H9 (cell line): Measurements from ENCODE around the gene EXOC3. TPM values are rescaled to one million over a fixed set of nuclear protein-coding genes. Genes with fewer than 3 reads are reported as not detected.

ENCODE experiments used
- DNase-seq: peaks from one replicate; pipeline ENCODE4 v3.0.0-alpha.2; 2017
- H2AFZ ChIP-seq: one replicate; pipeline ENCODE4 v1.6.1; 2013; ENCODE audit warnings: mild to moderate bottlenecking, low read length, control low read depth, moderate library complexity
- H2AK5ac ChIP-seq: 2 replicates; pipeline ENCODE4 v1.6.1; 2013; ENCODE audit warnings: low read length, control low read depth, mixed read lengths; ENCODE audit not compliant: insufficient read length
- H2BK120ac ChIP-seq: one replicate; pipeline ENCODE4 v1.6.1; 2013; ENCODE audit warnings: low read depth, mild to moderate bottlenecking, low read length, control low read depth, inconsistent platforms; ENCODE audit not compliant: poor library complexity, severe bottlenecking
- H2BK12ac ChIP-seq: 2 replicates; pipeline ENCODE4 v1.6.1; 2013; ENCODE audit warnings: low read length, control low read depth, mixed read lengths, low read depth; ENCODE audit not compliant: insufficient read length
- H2BK15ac ChIP-seq: 2 replicates; pipeline ENCODE4 v1.6.1; 2013; ENCODE audit warnings: low read depth, low read length, control low read depth
- H2BK20ac ChIP-seq: one replicate; pipeline ENCODE4 v1.6.1; 2013; ENCODE audit warnings: low read depth, mild to moderate bottlenecking, low read length, control low read depth, inconsistent platforms; ENCODE audit not compliant: poor library complexity, severe bottlenecking
- H2BK5ac ChIP-seq: 2 replicates; pipeline ENCODE4 v1.6.1; 2013; ENCODE audit warnings: low read length, control low read depth, mixed read lengths; ENCODE audit not compliant: insufficient read length
- H3K14ac ChIP-seq: 2 replicates; pipeline ENCODE4 v1.6.1; 2013; ENCODE audit warnings: low read length, control low read depth; ENCODE audit not compliant: insufficient read depth
- H3K18ac ChIP-seq: 2 replicates; pipeline ENCODE4 v1.6.1; 2013; ENCODE audit warnings: low read depth, mild to moderate bottlenecking, mixed read lengths, low read length, control low read depth; ENCODE audit not compliant: insufficient read length
- H3K23ac ChIP-seq: 2 replicates; pipeline ENCODE4 v1.6.1; 2013; ENCODE audit warnings: low read length, control low read depth, mixed read lengths, low read depth; ENCODE audit not compliant: insufficient read length
- H3K23me2 ChIP-seq: 2 replicates; pipeline ENCODE4 v1.6.1; 2013; ENCODE audit warnings: low read depth, mild to moderate bottlenecking, mixed read lengths, low read length, control low read depth; ENCODE audit not compliant: insufficient read length, poor library complexity, severe bottlenecking
- H3K27ac ChIP-seq: 2 replicates; pipeline ENCODE4 v1.5.1; 2013; ENCODE audit warnings: low read length, control low read depth, mixed read lengths, low read depth; ENCODE audit not compliant: insufficient read length
- H3K27me3 ChIP-seq: 2 replicates; pipeline ENCODE4 v1.6.1; 2013; ENCODE audit warnings: low read length, control low read depth, inconsistent platforms; ENCODE audit not compliant: insufficient read depth
- H3K4ac ChIP-seq: 2 replicates; pipeline ENCODE4 v1.6.1; 2013; ENCODE audit warnings: low read depth, mild to moderate bottlenecking, control low read depth, inconsistent platforms, low read length, moderate library complexity
- H3K4me1 ChIP-seq: 2 replicates; pipeline ENCODE4 v1.6.1; 2013; ENCODE audit warnings: low read length, control low read depth, inconsistent platforms; ENCODE audit not compliant: insufficient read depth
- H3K4me2 ChIP-seq: 2 replicates; pipeline ENCODE4 v1.6.1; 2013; ENCODE audit warnings: low read length, control low read depth, mixed read lengths; ENCODE audit not compliant: insufficient read length, insufficient read depth
- H3K56ac ChIP-seq: 2 replicates; pipeline ENCODE4 v1.6.1; 2013; ENCODE audit warnings: low read depth, mild to moderate bottlenecking, mixed read lengths, low read length, control low read depth; ENCODE audit not compliant: insufficient read length
- H3K79me1 ChIP-seq: 2 replicates; pipeline ENCODE4 v1.6.1; 2013; ENCODE audit warnings: low read depth, mild to moderate bottlenecking, moderate library complexity, low read length, control low read depth, inconsistent platforms; ENCODE audit not compliant: insufficient read depth, poor library complexity, severe bottlenecking
- H3K79me2 ChIP-seq: 2 replicates; pipeline ENCODE4 v1.6.1; 2013; ENCODE audit warnings: low read length, control low read depth, inconsistent platforms; ENCODE audit not compliant: insufficient read depth
- H3K9ac ChIP-seq: 2 replicates; pipeline ENCODE4 v1.6.1; 2013; ENCODE audit warnings: low read length, control low read depth, mixed read lengths; ENCODE audit not compliant: insufficient read length; ENCODE audit errors: extremely low read depth
- H3K9me3 ChIP-seq: one replicate; pipeline ENCODE4 v1.6.1; 2013; ENCODE audit warnings: low read depth, low read length, inconsistent platforms; ENCODE audit not compliant: control insufficient read depth
- H3T11ph ChIP-seq: one replicate; pipeline ENCODE4 v1.6.1; 2013; ENCODE audit warnings: mild to moderate bottlenecking, low read length, control low read depth, inconsistent platforms
- H4K20me1 ChIP-seq: one replicate; pipeline ENCODE4 v1.6.1; 2013; ENCODE audit not compliant: control insufficient read depth, insufficient read length, insufficient read depth
- H4K5ac ChIP-seq: 2 replicates; pipeline ENCODE4 v1.6.1; 2013; ENCODE audit warnings: low read depth, mild to moderate bottlenecking, mixed read lengths, low read length, control low read depth; ENCODE audit not compliant: insufficient read length
- H4K8ac ChIP-seq: replicated peaks from 2 replicates; pipeline ENCODE4 v1.6.1; 2013; ENCODE audit warnings: low read length, control low read depth, mixed read lengths, low read depth; ENCODE audit not compliant: insufficient read length
- H4K91ac ChIP-seq: 2 replicates; pipeline ENCODE4 v1.6.1; 2013; ENCODE audit warnings: low read depth, mild to moderate bottlenecking, moderate library complexity, mixed read lengths, low read length, control low read depth; ENCODE audit not compliant: insufficient read length
- H3K27ac Mint-ChIP-seq, 3 experiments: 2 replicates in 2 of 3; 3 replicates in 1 of 3; pipeline ENCODE4 v1.8.0; 2020 to 2021; ENCODE audit warnings: mixed read lengths in 3 of 3, mild to moderate bottlenecking in 1 of 3, moderate library complexity in 1 of 3
- H3K27me3 Mint-ChIP-seq: 2 replicates; pipeline ENCODE4 v1.8.0; 2021; ENCODE audit warnings: low read depth, mild to moderate bottlenecking, moderate library complexity, mixed read lengths
- H3K36me3 Mint-ChIP-seq, 3 experiments: 2 replicates in 2 of 3; 3 replicates in 1 of 3; pipeline ENCODE4 v1.8.0; 2020 to 2021; ENCODE audit warnings: low read depth in 3 of 3, mixed read lengths in 3 of 3; ENCODE audit not compliant: insufficient read depth in 1 of 3
- H3K4me1 Mint-ChIP-seq, 2 experiments: 2 replicates each; pipeline ENCODE4 v1.8.0; 2020; ENCODE audit warnings: mixed read lengths in 2 of 2
- H3K4me3 Mint-ChIP-seq, 2 experiments: 2 replicates in 1 of 2; 3 replicates in 1 of 2; pipeline ENCODE4 v1.8.0; 2020 to 2021; ENCODE audit warnings: mild to moderate bottlenecking in 2 of 2, mixed read lengths in 2 of 2, moderate library complexity in 1 of 2
- H3K9me3 Mint-ChIP-seq, 2 experiments: 2 replicates in 1 of 2; 3 replicates in 1 of 2; pipeline ENCODE4 v1.8.0; 2020; ENCODE audit warnings: mild to moderate bottlenecking in 2 of 2, mixed read lengths in 2 of 2, moderate library complexity in 1 of 2
- WGBS: extraction: QIAGEN DNeasy Blood & Tissue Kit; methylation state at CpG from one replicate; pipeline ENCODE4 v1.1.7; 2013; ENCODE audit warnings: missing lambda C conversion rate, low lambda C conversion rate, mixed read lengths; ENCODE audit not compliant: insufficient read length; ENCODE audit errors: extremely low coverage; 5-methylcytosine and 5-hydroxymethylcytosine counted together
- total RNA-seq: library from RNA; stranded (reverse); gene quantifications from 2 replicates; pipeline ENCODE4 v1.2.1, GENCODE V29; 2021
- TF ChIP-seq, protein P1 (sequence below): fragments of 200-600 bp; sonication (generic); conservative IDR thresholded peaks from 3 replicates; pipeline ENCODE4 v1.8.0; 2021; ENCODE audit warnings: antibody characterized with exemption, mild to moderate bottlenecking

The EXOC3 gene
- total RNA-seq, 1 experiment from 2014 or later, result 36.7 TPM

DNA sequence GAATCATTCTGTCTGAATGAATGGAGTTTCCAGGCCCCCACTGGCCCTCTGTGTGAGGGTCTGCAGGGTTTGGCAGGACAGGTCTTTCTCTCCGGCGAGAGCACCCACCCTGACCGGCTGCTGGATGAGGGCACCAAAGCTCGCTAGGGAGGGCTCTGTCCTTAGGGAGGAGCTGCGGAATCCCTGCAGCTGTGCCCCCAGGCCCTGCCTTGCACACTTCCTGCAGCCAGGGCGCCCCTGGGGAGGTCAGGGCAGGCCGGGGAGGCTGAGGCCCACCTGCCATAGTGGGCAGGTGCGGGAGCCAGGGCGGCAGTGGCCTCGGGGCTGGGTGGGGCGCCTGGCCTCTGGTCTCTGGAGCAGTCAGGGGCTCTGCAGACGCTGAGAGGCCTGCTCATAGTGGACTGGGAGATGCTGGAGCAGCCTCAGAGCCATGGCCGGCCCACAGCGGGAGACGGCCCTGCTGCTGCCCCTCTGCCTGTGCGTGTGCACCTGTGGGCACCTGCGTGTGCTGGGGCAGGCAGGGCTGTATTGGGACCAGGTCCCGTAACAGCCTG lies 36.1 kb downstream of the EXOC3 start:
- Histone ChIP-seq H3K56ac (no peak overlapping the region), H3K14ac (no peak overlapping the region), H3T11ph (no peak overlapping the region), H2AK5ac (no peak overlapping the region), H3K4me1 (no peaks in the 10 kb centered on the region), H4K8ac (no peak overlapping the region), H3K18ac (no peak overlapping the region), H3K9me3 (no peaks in the 10 kb centered on the region), H3K4me2 (no peak overlapping the region), H2BK5ac (no peak overlapping the region), H2BK120ac (no peak overlapping the region), H4K91ac (no peak overlapping the region), H2BK20ac (no peak overlapping the region), H3K79me2 (no peaks in the 10 kb centered on the region), H2BK15ac (no peak overlapping the region), H3K23me2 (peaks cover 3% of the 10 kb centered on the region), H4K20me1 (no peaks in the 10 kb centered on the region), H3K27me3 (peaks cover 21% of the 10 kb centered on the region; the same call in 1 of the 2 replicates), H3K79me1 (no peaks in the 10 kb centered on the region), H3K23ac (no peak overlapping the region), H2BK12ac (no peak overlapping the region), H4K5ac (no peak overlapping the region), H3K4ac (no peak overlapping the region), H3K9ac (no peak overlapping the region), H2AFZ (no peak overlapping the region), H3K27ac (no peak overlapping the region)
- Mint-ChIP-seq H3K4me1 (peaks cover 0 to 4% of the 10 kb centered on the region in 2 experiments; a peak in 1 of 4 replicates), H3K27me3 (peaks cover 41% of the 10 kb centered on the region), H3K36me3 (no peaks in the 10 kb centered on the region), H3K27ac (no peak overlapping the region), H3K9me3 (no peaks in the 10 kb centered on the region), H3K4me3 (no peak overlapping the region)
- TF ChIP-seq, protein P1, sequence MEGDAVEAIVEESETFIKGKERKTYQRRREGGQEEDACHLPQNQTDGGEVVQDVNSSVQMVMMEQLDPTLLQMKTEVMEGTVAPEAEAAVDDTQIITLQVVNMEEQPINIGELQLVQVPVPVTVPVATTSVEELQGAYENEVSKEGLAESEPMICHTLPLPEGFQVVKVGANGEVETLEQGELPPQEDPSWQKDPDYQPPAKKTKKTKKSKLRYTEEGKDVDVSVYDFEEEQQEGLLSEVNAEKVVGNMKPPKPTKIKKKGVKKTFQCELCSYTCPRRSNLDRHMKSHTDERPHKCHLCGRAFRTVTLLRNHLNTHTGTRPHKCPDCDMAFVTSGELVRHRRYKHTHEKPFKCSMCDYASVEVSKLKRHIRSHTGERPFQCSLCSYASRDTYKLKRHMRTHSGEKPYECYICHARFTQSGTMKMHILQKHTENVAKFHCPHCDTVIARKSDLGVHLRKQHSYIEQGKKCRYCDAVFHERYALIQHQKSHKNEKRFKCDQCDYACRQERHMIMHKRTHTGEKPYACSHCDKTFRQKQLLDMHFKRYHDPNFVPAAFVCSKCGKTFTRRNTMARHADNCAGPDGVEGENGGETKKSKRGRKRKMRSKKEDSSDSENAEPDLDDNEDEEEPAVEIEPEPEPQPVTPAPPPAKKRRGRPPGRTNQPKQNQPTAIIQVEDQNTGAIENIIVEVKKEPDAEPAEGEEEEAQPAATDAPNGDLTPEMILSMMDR, result no peak
- no peak for DNase-seq
- WGBS, result no CpG with 5 or more reads among the region's 18 CpGs
